ENCODE results near the gene WFDC11.
"Not testable (repeated sequence)": the region's sequence is repeated elsewhere in the genome, so short reads cannot be mapped to it uniquely, and the experiment has no call there.

WFDC11 gene

GRCh38 chr20:45646875-45647274 is 23.2 kb downstream of the WFDC11 start:
- TF ChIP-seq CTCF (IDR thresholded peaks at IDR 0.05; ENCODE audit: low read depth, low read length) = no peak
- H3K27ac ChIP-seq = no peak overlapping the region
- no peak for DNase-seq

GRCh38 chr20:45645869-45646268 is 24.2 kb downstream of the WFDC11 start:
- DNase-seq; H3K9me3 ChIP-seq (ENCODE audit: severe bottlenecking); H3K4me3 ChIP-seq (ENCODE audit: low read depth, low read length); H3K27ac ChIP-seq; H3K36me3 ChIP-seq; H3K27me3 ChIP-seq (ENCODE audit: insufficient read depth, low read depth, severe bottlenecking): not testable (repeated sequence)

More at GRCh38 chr20:45646875-45647274, 23.2 kb downstream of the WFDC11 start:
- Histone ChIP-seq H3K4me3 (ENCODE audit: low read depth, low read length) (no peak overlapping the region), H3K9me3 (ENCODE audit: severe bottlenecking) (no peaks in the 10 kb centered on the region), H3K27me3 (ENCODE audit: insufficient read depth, low read depth, severe bottlenecking) (no peaks in the 10 kb centered on the region), H3K36me3 (no peaks in the 10 kb centered on the region)

GRCh38 chr20:45641076-45641475 is 29.0 kb downstream of the WFDC11 start:
- not testable (repeated sequence) for H3K27ac ChIP-seq; H3K4me3 ChIP-seq (ENCODE audit: low read depth, low read length); DNase-seq; H3K36me3 ChIP-seq; H3K9me3 ChIP-seq (ENCODE audit: severe bottlenecking); H3K27me3 ChIP-seq (ENCODE audit: insufficient read depth, low read depth, severe bottlenecking)

- Histone ChIP-seq H3K36me3 (no peaks in the 10 kb centered on the region), H3K4me3 (ENCODE audit: low read depth, low read length) (no peak overlapping the region), H3K27me3 (ENCODE audit: insufficient read depth, low read depth, severe bottlenecking) (no peaks in the 10 kb centered on the region), H3K9me3 (ENCODE audit: severe bottlenecking) (peaks cover 2% of the 10 kb centered on the region), H3K27ac (no peak overlapping the region)
- DNase-seq = no peak
- no peak for TF ChIP-seq CTCF (IDR thresholded peaks at IDR 0.05; ENCODE audit: low read depth, low read length)
Observed at GRCh38 chr20:45639687-45640086, 30.4 kb downstream of the WFDC11 start.

GRCh38 chr20:45636513-45636912 is 33.5 kb downstream of the WFDC11 start:
- Histone ChIP-seq H3K27ac (no peak overlapping the region), H3K36me3 (no peaks in the 10 kb centered on the region), H3K4me3 (ENCODE audit: low read depth, low read length) (no peak overlapping the region), H3K9me3 (ENCODE audit: severe bottlenecking) (peaks cover 2% of the 10 kb centered on the region), H3K27me3 (ENCODE audit: insufficient read depth, low read depth, severe bottlenecking) (no peaks in the 10 kb centered on the region)
- TF ChIP-seq CTCF (IDR thresholded peaks at IDR 0.05; ENCODE audit: low read depth, low read length) = no peak
- DNase-seq = no peak

- no peak for TF ChIP-seq CTCF (IDR thresholded peaks at IDR 0.05; ENCODE audit: low read depth, low read length)
- Histone ChIP-seq H3K27me3 (ENCODE audit: insufficient read depth, low read depth, severe bottlenecking) (no peaks in the 10 kb centered on the region), H3K36me3 (no peaks in the 10 kb centered on the region), H3K9me3 (ENCODE audit: severe bottlenecking) (no peaks in the 10 kb centered on the region), H3K4me3 (ENCODE audit: low read depth, low read length) (no peak within 1 kb of the TSS), H3K27ac (no peak within 1 kb of the TSS)
- DNase-seq = no peak
Observed at GRCh38 chr20:45631184-45631583, 38.9 kb downstream of the WFDC11 start, which contains the start of gene WFDC9. TSS of gene WFDC9 (minus strand) at chr20:45631284. CDS start at chr20:45610181, 21,103 bp downstream.

GRCh38 chr20:45630371-45630770 is 39.7 kb downstream of the WFDC11 start:
- Histone ChIP-seq H3K9me3 (ENCODE audit: severe bottlenecking) (no peaks in the 10 kb centered on the region), H3K27ac (no peak overlapping the region), H3K4me3 (ENCODE audit: low read depth, low read length) (no peak overlapping the region), H3K27me3 (ENCODE audit: insufficient read depth, low read depth, severe bottlenecking) (no peaks in the 10 kb centered on the region), H3K36me3 (no peaks in the 10 kb centered on the region)
- no peak for DNase-seq
- no peak for TF ChIP-seq CTCF (IDR thresholded peaks at IDR 0.05; ENCODE audit: low read depth, low read length)
